SK-N-SH (cell line): Measurements from ENCODE around the gene TRAPPC12.

Source experiments
- EP300 ChIP-seq, 2 experiments: IDR thresholded peaks; 2 replicates each; pipeline versions ENCODE4 v1.4.0 to v1.6.1; 2012; ENCODE audit warnings: borderline replicate concordance in 1 of 2, low read depth in 1 of 2, low read length in 1 of 2
- POLR2AphosphoS5 ChIP-seq: IDR thresholded peaks from 2 replicates; pipeline ENCODE4 v1.6.1; 2012; ENCODE audit warnings: low read depth, low read length

DNA sequence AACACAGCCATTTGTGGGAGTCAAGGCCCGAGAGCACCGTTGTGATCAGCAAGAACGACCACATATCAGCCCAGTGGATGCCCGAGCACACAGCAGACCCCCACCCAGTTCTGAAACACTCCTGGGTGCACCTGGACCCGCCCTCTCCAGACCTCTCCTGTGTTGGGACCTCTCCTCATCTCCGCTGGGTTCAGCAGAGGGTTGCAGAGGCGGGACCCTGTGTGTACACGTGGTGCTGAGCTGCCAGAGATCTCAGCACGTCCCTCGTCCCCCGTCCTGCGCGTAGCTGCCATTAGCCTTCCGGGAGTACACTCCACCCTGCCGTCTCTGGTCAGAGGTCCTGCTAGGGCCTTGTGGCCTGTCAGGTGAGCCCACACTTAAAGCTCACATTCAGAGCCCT lies 88.2 kb downstream of the TRAPPC12 start:
- TF ChIP-seq EP300 (IDR thresholded peaks at IDR 0.05; ENCODE audit: borderline replicate concordance in 1 of 2, low read depth in 1 of 2, low read length in 1 of 2) (no peak), POLR2AphosphoS5 (no peak)
